G401.6 (cell line): Measurements from ENCODE around the gene NRM.
A peak's percentile ranks its signal among the peaks of the same experiment; 100 is the strongest.
"Not testable (repeated sequence)": the region's sequence is repeated elsewhere in the genome, so short reads cannot be mapped to it uniquely, and the experiment has no call there.

Source experiments
- FAIRE-seq: peaks from 2 replicates; lab custom pipeline; 2012; peaks lifted over from hg19 to GRCh38; lab: Jason Lieb, UNC

The NRM gene

GRCh38 chr6:30690403-30691207 is at the start of gene NRM:
Gene NRM (minus strand): TSS chr6:30690984. CDS start chr6:30690974, 10 bp downstream.
- peak; percentile 94 for FAIRE-seq

GRCh38 chr6:30740540-30740870 is 49.7 kb upstream of the NRM start:
- FAIRE-seq: no peak

- no peak for FAIRE-seq
These were observed 47.7 kb upstream of the NRM start for GRCh38 chr6:30738532-30738931.

GRCh38 chr6:30735668-30736314 is 45.0 kb upstream of the NRM start:
- FAIRE-seq: no peak

- FAIRE-seq: no peak
These were observed 41.6 kb upstream of the NRM start for GRCh38 chr6:30732237-30732943.

GRCh38 chr6:30730601-30731435 is 40.0 kb upstream of the NRM start:
- FAIRE-seq: no peak

- FAIRE-seq: peak; percentile 96
These were observed 37.3 kb upstream of the NRM start for GRCh38 chr6:30727920-30728553.

- FAIRE-seq: peak; percentile 85
These were observed 36.0 kb upstream of the NRM start for GRCh38 chr6:30726506-30727413.

GRCh38 chr6:30725713-30726505 is 35.1 kb upstream of the NRM start:
- FAIRE-seq: peak; percentile 96

GRCh38 chr6:30724906-30725667 is 34.3 kb upstream of the NRM start:
- peak; percentile 27 for FAIRE-seq

GRCh38 chr6:30723843-30724741 is 33.3 kb upstream of the NRM start:
- not testable (repeated sequence) for FAIRE-seq

GRCh38 chr6:30723159-30723842 is 32.5 kb upstream of the NRM start:
- not testable (repeated sequence) for FAIRE-seq

- FAIRE-seq: no peak
These were observed 31.7 kb upstream of the NRM start for GRCh38 chr6:30722280-30723112.

GRCh38 chr6:30722025-30722279 is 31.2 kb upstream of the NRM start:
- not testable (repeated sequence) for FAIRE-seq

- FAIRE-seq: no peak
These were observed 30.6 kb upstream of the NRM start for GRCh38 chr6:30721198-30722024.

GRCh38 chr6:30720738-30721197 is 30.0 kb upstream of the NRM start:
- FAIRE-seq: no peak
